T-helper 1 cell treated with Interleukin-12 subunit alpha and Interleukin-12 subunit beta and Interleukin-4 antibody, amounts not matched to agents 30 μg/mL and 1 μg/mL, for 36 hours (primary cell): Measurements from ENCODE around the gene TRIM33.
A peak's percentile ranks its signal among the peaks of the same experiment; 100 is the strongest.

Experiments used
- H3K27ac Mint-ChIP-seq: one replicate; pipeline ENCODE4 v1.8.0; 2021; ENCODE audit warnings: mild to moderate bottlenecking, mixed read lengths
- H3K27me3 Mint-ChIP-seq: one replicate; pipeline ENCODE4 v1.8.0; 2021; ENCODE audit warnings: low read depth, mixed read lengths
- H3K36me3 Mint-ChIP-seq: one replicate; pipeline ENCODE4 v1.8.0; 2021; ENCODE audit warnings: low read depth, mixed read lengths
- H3K4me1 Mint-ChIP-seq: one replicate; pipeline ENCODE4 v1.8.0; 2021; ENCODE audit warnings: low read depth, mixed read lengths
- H3K4me3 Mint-ChIP-seq: one replicate; pipeline ENCODE4 v1.8.0; 2021; ENCODE audit warnings: mild to moderate bottlenecking, moderate library complexity, mixed read lengths
- H3K9me3 Mint-ChIP-seq: one replicate; pipeline ENCODE4 v1.8.0; 2021; ENCODE audit warnings: mixed read lengths

Gene TRIM33

DNA sequence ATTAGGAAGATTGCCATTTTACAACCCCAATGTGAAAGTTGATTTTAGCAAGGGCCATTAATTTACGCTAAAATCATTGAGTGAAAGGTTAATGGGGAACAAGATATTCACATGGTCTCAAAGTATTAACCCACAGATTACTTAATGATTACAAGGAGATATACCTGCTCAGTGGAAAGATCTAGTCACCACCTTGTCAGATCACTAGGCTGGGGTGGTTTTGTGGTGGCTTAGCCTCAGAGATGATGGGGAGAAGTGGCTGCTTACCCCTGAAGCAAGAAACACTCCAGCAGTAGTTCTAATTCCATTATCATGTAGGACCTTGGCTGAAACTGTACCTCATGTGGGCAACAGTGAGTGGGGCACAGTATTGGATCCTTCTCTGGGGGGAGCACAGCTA is 20.1 kb upstream of the TRIM33 start:
- Mint-ChIP-seq H3K4me1 (no peaks in the 10 kb centered on the region), H3K9me3 (no peaks in the 10 kb centered on the region), H3K4me3 (no peak overlapping the region), H3K27me3 (no peaks in the 10 kb centered on the region), H3K27ac (no peak overlapping the region), H3K36me3 (no peaks in the 10 kb centered on the region)

DNA sequence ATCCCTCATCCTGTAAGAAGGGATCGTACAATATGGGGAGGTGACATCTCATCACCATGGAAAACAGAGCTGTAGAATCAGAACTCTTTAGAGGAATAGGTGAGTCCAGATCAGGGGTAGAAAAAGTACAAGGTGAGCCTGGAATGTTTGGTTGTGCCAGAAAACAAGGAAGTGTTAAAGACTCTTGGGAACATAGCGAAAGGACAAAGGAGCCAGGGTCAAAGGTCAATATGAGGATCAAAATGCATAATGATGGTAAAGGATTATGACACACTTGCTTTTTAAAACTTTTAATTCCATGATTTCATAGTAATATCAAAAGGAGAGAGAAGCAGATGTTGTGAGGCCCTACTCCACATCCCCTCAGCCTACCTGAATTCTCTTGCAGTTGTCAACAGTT is 19.2 kb upstream of the TRIM33 start:
- Mint-ChIP-seq H3K27me3 (no peaks in the 10 kb centered on the region), H3K36me3 (no peaks in the 10 kb centered on the region), H3K9me3 (no peaks in the 10 kb centered on the region), H3K27ac (no peak overlapping the region), H3K4me3 (no peak overlapping the region), H3K4me1 (no peaks in the 10 kb centered on the region)

DNA sequence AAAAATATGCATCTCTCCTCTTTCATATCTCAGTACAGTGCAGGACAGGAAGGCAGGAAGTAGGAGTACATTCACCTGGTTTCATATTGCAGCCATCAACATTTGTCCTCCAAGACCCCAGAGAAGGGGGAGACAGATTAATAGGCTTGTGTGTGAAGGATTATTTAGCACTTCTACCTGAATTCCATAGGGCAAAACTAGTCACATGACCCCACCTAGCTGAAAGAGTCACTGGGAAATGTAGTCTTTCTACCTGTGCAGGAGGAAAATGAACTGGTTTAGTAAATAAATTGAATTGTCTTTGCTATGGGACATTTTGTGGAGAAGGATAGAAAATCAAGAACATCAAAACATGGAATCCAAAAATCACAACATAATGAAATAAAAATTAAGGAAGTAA is 13.9 kb upstream of the TRIM33 start:
- no peaks in the 10 kb centered on the region for H3K9me3 Mint-ChIP-seq
- no peaks in the 10 kb centered on the region for H3K36me3 Mint-ChIP-seq
- H3K27me3 Mint-ChIP-seq, result peaks cover 15% of the 10 kb centered on the region
- H3K4me1 Mint-ChIP-seq, result peaks cover 3% of the 10 kb centered on the region
- H3K4me3 Mint-ChIP-seq, result no peak overlapping the region
- H3K27ac Mint-ChIP-seq, result no peak overlapping the region

DNA sequence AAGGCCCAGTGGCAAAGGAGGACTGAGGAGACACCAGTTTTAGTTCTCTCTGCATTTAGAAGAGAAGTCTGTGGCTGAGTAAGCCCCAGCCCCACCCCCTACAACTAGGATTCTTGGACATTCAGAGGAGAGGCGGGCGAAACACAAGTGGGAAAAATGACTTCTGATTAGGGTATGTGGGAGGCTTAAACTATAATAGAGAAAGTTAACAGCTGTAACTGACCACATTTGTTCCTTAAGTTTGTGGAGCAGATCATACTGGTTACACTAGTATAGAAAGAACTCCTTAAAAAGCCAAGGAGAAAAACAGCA is 11.2 kb upstream of the TRIM33 start:
- H3K27me3 Mint-ChIP-seq, result peaks cover 26% of the 10 kb centered on the region
- H3K9me3 Mint-ChIP-seq, result no peaks in the 10 kb centered on the region
- peaks cover 3% of the 10 kb centered on the region for H3K4me1 Mint-ChIP-seq
- no peak overlapping the region for H3K27ac Mint-ChIP-seq
- no peaks in the 10 kb centered on the region for H3K36me3 Mint-ChIP-seq
- no peak overlapping the region for H3K4me3 Mint-ChIP-seq

DNA sequence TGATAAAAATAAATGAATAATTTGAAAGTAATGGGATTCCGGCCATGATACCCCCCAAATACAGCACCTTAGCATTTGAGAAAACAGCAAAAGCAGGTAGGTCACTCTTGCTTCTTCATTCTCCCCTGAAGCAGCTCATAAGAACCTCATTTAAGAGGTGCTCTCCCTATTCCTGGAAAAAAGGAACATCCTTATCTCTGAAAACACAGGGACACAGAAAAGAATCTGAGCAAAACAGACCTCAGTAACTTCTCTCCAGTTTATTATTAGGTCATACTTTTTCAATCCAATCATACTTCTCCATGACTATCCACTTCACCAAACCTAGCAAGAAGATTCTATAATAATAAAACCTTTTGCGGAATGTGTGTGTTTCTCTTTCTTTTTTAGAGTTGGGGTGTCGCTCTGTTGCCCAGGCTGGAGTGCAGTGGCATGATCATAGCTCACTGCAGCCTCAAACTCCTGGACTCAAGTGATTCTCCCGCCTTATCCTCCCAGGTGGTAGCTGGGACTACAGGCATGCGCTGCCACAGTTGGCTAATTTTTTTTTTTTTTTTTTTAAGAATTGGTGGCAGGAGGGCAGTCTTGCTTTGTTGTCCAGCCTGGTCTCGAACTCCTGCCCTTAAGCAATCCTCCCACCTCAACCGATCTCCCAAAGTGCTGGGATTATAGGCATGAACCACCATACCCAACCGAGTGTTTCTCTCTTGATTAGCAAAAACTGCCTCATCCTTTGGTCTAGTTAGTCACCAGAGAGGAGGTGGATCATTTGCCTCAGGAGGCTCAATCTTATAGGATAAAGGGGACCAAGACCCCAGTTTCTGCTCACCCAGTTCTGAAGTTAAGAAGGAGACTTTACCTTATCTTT is 10.6 kb upstream of the TRIM33 start:
- H3K27ac Mint-ChIP-seq, result no peak overlapping the region
- no peak overlapping the region for H3K4me3 Mint-ChIP-seq
- peaks cover 3% of the 10 kb centered on the region for H3K4me1 Mint-ChIP-seq
- no peaks in the 10 kb centered on the region for H3K36me3 Mint-ChIP-seq
- peaks cover 26% of the 10 kb centered on the region for H3K27me3 Mint-ChIP-seq
- H3K9me3 Mint-ChIP-seq, result no peaks in the 10 kb centered on the region

DNA sequence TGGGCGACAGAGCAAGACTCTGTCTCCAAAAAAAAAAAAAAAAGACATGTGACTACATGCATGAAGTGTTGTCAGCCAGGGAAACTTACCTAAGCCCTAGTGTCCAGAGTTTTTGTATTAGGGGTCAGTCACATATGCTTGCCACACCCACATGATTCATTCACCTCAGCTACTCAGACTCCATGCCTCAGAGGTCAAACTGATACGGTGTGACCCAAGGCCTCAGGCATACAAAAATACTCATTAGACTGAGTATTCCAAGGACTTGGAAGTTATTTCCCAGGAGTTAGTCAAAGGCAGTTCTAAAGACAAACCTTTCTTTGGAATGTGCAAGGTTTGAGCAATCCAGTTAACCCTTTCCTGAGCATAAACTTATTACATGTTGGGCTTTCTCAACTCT is 6.3 kb upstream of the TRIM33 start:
- no peak overlapping the region for H3K27ac Mint-ChIP-seq
- H3K36me3 Mint-ChIP-seq, result peaks cover 1% of the 10 kb centered on the region
- H3K27me3 Mint-ChIP-seq, result peaks cover 21% of the 10 kb centered on the region
- no peaks in the 10 kb centered on the region for H3K9me3 Mint-ChIP-seq
- H3K4me3 Mint-ChIP-seq, result no peak overlapping the region
- H3K4me1 Mint-ChIP-seq, result peaks cover 9% of the 10 kb centered on the region

DNA sequence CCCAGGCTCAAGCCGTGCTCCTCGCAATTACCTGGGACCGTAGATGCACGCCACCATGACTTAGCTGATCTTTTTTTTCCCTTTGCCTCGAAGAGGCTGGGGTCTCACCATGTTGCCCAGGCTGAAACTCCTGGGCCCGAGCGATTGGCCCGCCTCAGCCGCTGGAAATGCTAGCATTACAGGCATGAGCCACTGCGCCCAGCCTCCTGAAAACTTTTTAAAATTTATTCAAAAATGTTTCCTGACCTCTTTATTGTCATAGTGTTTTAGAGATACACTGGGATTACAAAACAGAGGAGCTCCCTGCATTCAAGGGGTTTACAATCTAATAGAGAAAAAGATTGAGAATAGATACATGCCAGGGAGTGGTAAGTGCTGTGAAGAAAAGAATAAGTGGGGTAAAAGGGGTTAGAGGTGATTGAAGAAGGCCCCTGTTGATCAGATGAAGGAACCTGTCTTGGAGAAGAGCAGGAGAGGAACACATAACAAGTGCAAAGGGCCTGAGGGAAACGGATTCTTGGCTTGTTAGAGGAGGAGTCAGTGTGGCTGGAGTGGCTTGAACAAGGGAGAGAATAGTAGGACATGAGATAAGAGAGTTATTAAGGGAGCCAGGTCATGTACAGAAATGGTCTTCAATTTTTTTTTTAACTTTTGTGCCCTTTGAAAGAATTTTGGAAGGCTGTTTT is 1.7 kb upstream of the TRIM33 start:
- H3K27me3 Mint-ChIP-seq, result no peaks in the 10 kb centered on the region
- H3K4me3 Mint-ChIP-seq, result peak overlapping the region; percentile 75
- peaks cover 32% of the 10 kb centered on the region for H3K4me1 Mint-ChIP-seq
- peak overlapping the region; percentile 98 for H3K27ac Mint-ChIP-seq
- H3K9me3 Mint-ChIP-seq, result no peaks in the 10 kb centered on the region
- H3K36me3 Mint-ChIP-seq, result peaks cover 7% of the 10 kb centered on the region

DNA sequence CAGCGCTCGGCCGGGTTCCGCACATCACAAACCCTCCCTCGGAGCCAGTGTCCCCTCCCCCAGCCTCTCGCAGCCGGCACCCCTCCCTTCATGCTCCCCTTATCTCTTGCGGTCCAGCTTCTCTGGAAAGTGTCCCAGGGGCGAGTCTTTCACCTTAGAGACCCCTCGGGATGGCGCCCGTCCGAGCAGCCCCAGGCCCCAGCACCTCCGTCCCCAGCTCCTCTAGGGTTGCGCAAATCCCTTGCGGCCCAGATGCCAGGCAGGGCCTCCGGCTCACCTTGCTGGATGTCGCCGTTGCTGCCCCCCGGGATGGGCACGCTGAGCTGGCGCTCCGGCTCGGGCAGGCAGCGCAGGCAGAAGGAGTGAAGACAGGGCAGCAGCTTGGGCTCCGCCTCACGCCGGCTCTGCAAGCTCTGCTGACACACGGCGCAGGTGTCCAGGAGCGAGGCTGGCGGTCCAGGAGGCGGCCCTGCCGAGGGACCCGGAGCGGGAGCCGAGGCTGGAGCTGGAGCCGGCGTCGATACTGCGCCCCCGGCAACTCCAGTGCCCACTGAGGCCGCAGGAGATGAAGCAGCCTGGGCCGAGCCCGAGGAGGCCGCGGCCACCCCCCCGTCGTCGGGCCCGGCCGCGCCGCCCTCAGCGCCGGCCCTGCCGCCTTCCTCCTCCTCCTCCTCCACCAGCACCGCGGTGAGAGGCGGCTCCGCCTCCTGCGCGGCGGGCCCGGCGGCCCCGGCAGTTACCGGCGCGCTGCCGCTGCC is 550 bp downstream of the TRIM33 start:
- H3K9me3 Mint-ChIP-seq, result no peaks in the 10 kb centered on the region
- H3K27ac Mint-ChIP-seq, result peak overlapping the region; percentile 68
- no peaks in the 10 kb centered on the region for H3K27me3 Mint-ChIP-seq
- H3K4me3 Mint-ChIP-seq, result peak overlapping the region; percentile 98
- peaks cover 14% of the 10 kb centered on the region for H3K36me3 Mint-ChIP-seq
- H3K4me1 Mint-ChIP-seq, result peaks cover 46% of the 10 kb centered on the region

DNA sequence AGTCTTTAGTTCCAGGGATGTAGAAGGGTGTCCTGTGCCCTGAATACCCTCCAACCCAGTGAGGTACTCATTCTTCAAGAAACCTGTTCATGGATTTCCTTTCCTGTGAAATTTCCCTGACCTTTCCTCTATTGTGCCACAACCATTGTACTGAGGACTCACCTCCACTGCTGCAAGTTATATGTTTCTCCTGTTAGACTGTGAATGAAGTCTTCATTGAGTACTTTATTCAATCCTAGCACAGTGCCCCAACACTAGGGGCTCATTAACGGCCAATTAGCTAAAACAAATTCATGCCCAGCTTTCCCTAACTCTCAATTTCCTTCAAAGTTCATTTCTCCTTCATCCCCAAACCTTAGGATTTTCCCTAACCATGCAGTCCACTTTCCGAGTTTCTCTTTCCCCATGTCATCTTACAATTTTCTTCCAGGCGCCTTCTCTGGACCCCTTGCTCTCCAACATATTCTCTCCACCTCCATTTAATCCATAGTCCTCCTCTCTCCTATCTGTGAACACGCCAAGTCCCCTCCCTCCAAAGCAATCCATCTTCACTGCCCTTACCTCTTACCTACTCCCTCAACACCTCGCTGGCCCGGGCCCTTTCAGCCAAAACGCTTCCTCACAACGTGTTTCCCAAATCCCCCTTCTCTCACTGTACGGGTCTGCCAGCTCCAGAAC is 1.3 kb downstream of the TRIM33 start:
- H3K36me3 Mint-ChIP-seq, result peaks cover 19% of the 10 kb centered on the region
- H3K4me3 Mint-ChIP-seq, result peak overlapping the region; percentile 91
- no peaks in the 10 kb centered on the region for H3K9me3 Mint-ChIP-seq
- H3K27me3 Mint-ChIP-seq, result no peaks in the 10 kb centered on the region
- peaks cover 51% of the 10 kb centered on the region for H3K4me1 Mint-ChIP-seq
- peak overlapping the region; percentile 68 for H3K27ac Mint-ChIP-seq

DNA sequence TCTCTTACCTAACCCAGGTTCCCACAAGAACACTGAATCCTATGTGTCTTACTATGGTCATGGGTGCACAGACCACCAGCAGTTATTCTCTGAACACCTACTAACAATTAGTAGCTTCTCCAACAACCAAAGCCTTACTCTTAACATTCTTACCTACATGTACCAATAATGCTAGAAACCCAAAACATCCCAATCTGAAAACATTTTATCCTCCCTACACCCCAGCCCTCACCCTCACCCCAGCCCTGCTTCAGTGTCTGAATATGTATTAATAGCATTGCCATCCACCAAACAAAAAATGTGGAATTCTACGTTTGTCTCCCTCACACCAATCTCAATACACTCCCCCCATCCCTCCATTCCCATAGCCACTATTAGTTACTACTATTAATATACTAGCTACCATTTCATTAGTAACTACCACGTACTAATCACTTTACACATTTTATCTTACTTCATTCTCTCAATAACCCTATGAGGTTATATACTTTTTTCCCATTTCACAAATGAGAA is 2.6 kb downstream of the TRIM33 start:
- H3K27ac Mint-ChIP-seq, result no peak overlapping the region
- peaks cover 58% of the 10 kb centered on the region for H3K4me1 Mint-ChIP-seq
- no peaks in the 10 kb centered on the region for H3K9me3 Mint-ChIP-seq
- H3K4me3 Mint-ChIP-seq, result peak overlapping the region; percentile 91
- peaks cover 21% of the 10 kb centered on the region for H3K36me3 Mint-ChIP-seq
- no peaks in the 10 kb centered on the region for H3K27me3 Mint-ChIP-seq

DNA sequence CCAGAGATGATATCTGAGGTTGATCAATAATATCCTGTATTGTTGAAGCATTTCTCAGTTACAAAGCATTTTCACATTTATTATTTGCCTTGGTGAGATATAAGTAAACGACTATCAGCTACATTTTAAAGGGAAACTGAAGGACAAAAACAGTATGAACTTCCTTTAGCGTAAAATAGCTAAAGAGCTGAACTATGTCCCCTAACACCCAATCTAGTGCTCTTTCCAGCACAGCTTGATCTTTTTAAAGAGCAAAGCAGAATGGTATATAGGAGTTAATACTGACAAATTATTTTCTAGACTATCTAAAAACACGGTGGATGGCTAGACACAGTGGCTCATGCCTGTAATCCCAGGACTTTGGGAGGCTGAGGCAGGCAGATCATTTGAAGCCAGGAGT is 3.5 kb downstream of the TRIM33 start:
- Mint-ChIP-seq H3K27me3 (no peaks in the 10 kb centered on the region), H3K9me3 (no peaks in the 10 kb centered on the region), H3K4me3 (peak overlapping the region; percentile 21), H3K4me1 (peaks cover 52% of the 10 kb centered on the region), H3K36me3 (peaks cover 20% of the 10 kb centered on the region), H3K27ac (no peak overlapping the region)

DNA sequence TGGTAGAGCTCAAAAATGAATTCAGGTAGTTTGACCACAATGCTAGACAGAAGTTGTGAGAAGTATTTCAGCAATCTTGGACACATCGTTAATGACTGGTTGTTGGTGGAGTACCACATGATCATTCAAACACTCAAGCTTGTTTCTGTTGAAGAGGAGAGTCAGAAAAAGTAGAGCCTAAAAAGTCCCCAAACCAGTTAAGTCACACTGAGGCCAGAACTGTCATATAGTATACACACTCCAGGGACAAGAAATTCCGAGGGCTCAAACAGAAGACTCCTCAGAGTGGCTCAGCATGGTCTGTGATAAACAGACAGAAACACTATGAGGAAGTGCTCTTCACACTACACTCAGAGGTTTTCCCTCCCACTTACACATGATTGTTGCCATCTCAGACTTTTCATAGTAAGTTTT is 5.8 kb downstream of the TRIM33 start:
- H3K36me3 Mint-ChIP-seq, result peaks cover 20% of the 10 kb centered on the region
- H3K9me3 Mint-ChIP-seq, result no peaks in the 10 kb centered on the region
- peaks cover 53% of the 10 kb centered on the region for H3K4me1 Mint-ChIP-seq
- no peaks in the 10 kb centered on the region for H3K27me3 Mint-ChIP-seq
- H3K27ac Mint-ChIP-seq, result no peak overlapping the region
- no peak overlapping the region for H3K4me3 Mint-ChIP-seq

DNA sequence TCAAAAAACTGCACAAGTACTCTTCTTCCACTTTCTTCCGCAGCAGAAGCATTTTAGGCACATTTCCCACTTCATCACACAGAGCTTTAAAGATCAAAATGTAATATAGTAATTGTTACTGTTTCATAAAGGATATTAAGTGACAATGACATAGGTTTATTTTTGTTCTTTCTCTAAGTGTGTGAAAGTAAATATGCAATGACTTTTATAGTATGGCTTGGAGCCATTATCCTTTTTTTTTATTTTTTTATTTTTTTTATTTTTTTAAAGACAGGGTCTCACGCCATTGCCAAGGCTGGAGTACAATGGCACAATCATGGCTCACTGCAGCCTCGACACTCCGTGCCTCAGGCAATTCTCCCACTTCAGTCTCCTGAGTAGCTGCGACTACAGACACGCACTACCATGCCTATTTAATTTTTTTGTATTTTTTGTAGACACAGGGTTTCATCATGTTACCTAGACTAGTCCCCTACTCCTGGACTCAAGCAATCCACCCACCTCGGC is 7.0 kb downstream of the TRIM33 start:
- Mint-ChIP-seq H3K4me1 (peaks cover 42% of the 10 kb centered on the region), H3K4me3 (no peak overlapping the region), H3K9me3 (no peaks in the 10 kb centered on the region), H3K27me3 (no peaks in the 10 kb centered on the region), H3K27ac (no peak overlapping the region), H3K36me3 (peaks cover 18% of the 10 kb centered on the region)

DNA sequence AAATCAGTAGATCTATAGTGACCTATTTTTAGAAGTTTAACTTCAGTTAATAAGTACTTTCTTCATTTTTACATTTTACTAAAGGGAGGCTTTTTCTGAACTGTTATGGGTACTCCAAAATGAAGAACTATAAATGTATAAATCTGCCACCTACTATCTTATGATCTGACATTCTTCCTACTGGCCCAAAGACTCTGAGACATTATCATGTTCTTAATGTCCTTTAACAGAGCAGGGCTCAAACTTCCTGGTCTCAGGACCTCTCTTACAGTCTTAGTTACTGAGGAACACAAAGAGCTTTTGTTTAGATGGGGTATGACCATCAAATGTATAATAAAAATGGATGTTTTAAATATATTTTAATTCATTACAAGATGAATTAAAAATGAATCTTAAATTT is 8.9 kb downstream of the TRIM33 start:
- Mint-ChIP-seq H3K36me3 (peaks cover 21% of the 10 kb centered on the region), H3K27ac (no peak overlapping the region), H3K27me3 (no peaks in the 10 kb centered on the region), H3K4me3 (no peak overlapping the region), H3K9me3 (no peaks in the 10 kb centered on the region), H3K4me1 (peaks cover 27% of the 10 kb centered on the region)
